DMS153 (cell line): ENCODE measurements around the gene GPR137B.

Source experiments
- DNase-seq: peaks from one replicate; lab custom pipeline; 2025; lab: John Stamatoyannopoulos, UW

Gene GPR137B

GRCh38 chr1:236114076-236114747, 28.1 kb upstream of the GPR137B start:
- DNase-seq, result no peak

DNA sequence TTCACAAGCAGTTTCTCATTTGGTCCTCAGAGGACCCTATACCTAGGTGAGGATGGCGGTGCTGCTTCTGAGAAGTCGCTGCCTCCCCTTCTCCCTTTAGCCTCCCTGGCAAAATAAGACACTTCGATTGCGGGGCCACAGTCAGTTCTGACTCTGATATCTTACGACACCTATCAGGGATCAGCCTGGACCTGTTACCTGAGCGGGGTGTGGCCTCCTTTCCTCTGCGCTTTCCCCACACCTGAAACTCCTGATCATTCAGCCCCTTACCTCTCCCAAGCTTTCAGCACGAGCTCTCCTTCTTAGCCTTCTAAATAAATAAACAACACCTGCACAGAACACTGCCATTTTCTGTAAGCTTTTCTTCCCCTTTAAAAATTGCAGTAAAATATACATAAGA, 24.6 kb upstream of the GPR137B start:
- no peak for DNase-seq

DNA sequence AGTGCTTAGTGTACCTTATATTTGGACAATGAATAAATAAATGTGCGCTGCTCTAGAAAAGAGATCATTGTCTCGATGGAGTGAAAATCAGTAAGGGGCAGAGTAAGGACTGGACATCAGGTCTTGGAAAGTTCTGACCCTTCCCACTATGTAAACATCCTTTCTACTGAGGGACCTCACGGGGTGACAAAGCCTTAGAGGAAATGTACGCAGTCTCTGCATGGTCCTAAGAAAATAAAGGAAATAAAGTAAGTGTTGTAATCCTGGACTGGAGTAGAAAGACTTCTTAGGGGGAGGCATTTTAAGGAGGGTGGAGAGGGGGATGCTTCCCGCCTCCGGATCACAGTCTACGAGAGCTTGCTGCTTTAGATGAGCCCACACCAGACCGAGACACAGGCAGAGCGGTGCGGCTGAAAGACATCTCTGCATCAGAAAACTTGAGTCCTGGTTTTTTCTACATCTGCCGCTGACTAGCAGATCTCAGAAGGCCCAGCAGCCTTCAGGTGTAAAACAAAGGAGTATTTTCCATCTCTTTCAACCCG, 22.3 kb upstream of the GPR137B start:
- DNase-seq, result no peak

DNA sequence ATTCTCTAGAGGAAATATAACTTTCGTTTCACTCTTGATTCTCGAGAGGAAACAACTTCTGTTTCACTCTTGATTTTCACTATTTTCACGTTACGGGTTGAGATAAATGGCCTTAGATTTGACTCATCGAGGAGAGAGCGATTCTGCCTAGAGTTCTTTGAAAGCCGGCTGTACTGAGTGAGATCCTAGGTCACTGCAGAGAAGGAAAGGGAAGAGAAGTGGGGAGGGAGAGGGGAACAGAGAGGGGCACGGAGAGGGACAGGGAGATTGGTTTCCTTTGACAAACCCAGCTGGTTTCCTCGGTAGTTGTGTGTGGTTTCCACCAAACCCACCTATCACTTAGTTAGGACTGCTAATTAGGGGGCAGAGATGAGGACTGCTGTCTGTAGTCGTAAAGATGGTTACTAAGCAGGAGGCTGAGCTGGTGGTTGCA, 21.6 kb upstream of the GPR137B start:
- DNase-seq, result no peak

- no peak for DNase-seq
Observed at GRCh38 chr1:236122176-236122575, 20.2 kb upstream of the GPR137B start.

GRCh38 chr1:236123563-236123962, 18.8 kb upstream of the GPR137B start:
- DNase-seq, result no peak

DNA sequence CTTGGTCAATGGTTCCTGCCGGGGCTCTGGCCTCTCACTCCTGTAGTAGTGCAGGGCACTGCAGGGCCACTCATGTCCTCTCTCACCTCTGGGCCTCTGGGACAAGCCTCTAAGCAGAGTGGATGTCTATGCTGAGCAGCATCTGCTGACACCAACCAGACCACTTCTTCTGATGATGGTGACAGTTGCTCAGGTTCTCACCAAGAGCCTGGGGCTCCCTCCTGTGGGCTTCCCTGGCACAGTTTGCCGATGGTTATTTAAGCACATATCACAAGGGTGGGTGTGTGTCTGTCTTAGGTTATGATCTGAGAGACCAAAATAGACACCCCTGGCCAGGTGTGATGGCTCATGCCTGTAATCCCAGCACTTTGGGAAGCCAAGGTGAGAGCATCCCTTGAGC, 17.4 kb upstream of the GPR137B start:
- DNase-seq, result no peak

DNA sequence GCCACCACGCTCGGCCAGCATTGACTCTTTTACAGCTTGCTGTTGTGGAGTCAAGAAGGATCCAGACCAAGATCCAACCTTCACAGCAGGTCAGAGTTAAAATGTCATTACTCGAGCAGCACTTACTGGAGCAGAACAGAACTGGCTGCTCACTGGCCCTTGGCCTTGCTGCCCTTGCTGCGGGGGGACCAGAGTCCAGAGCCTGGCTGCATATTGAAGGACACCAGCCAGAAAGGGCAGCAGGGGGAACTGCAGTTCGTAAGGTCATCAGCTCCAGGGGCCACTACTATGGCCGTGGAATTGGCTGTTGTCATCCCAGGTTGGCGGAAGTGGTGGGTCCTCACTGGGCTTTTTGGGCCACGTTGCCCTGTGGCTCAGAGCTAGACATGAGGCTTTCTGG, 15.3 kb upstream of the GPR137B start:
- no peak for DNase-seq

DNA sequence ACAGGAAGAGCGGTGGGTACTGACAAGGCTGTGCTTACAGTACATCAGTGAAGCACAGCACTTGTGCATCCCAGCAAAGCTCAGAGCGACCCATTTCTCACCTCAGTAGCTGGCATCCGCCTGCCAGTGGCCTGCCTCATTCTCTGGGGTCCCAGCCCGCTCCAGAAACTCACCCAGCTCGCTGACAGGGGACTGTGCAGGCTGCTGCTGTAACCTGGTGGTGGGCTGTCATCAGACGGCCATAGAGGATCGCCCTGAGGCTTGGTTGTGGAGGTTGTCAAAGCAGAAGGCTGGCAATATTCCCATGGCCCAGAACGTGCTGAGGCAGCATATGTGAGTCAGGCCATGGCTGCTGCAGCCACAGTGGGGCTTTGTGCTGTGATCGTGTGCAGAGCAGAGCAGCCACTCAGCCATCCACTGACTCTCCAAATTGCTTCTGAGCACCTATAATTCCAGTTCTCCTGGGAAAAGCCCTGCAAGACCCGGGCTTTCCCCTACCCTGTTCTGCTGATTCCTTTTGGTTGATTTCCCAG, 13.6 kb upstream of the GPR137B start:
- no peak for DNase-seq

GRCh38 chr1:236129306-236129705, 13.0 kb upstream of the GPR137B start:
- DNase-seq, result no peak

DNA sequence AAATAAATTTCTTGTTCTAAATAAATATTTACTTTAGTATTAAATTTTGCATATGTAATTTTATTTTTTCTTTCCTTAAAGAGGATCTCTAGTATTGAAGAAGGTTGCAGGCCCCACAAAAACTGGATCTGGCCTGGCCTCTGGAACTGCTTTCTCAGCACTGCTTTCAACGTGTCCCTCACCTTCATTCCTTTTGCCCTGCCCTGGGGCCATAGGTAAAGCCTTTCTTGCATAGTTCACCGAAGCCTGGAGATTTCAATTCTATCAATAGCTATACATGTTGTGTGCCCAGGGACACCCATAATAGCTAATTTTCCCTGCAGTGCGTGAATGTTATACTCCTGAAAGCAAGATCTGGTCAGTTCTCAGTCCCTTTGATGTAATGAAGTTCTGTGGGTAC, 12.0 kb upstream of the GPR137B start:
- DNase-seq, result no peak

DNA sequence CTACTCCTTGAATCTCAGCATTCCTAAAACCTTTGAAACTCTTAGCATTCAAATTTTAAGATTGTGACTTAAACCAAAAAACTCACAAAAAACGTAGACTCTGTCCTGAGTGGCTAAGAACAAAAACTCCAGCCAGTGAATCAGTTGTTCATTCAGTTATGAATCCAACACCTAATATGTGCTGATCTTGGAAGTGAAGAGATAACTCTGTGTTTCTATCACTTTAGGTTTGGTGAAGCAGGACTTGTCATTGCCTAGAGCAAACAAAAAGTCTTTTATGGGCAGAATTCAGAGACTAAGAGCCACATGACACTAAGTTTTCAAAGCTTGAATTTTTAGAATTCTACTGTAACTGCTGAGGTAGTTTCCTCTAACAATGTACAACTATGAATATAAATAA, 10.4 kb upstream of the GPR137B start:
- no peak for DNase-seq

- no peak for DNase-seq
Observed at GRCh38 chr1:236132420-236133046, 9.8 kb upstream of the GPR137B start.

DNA sequence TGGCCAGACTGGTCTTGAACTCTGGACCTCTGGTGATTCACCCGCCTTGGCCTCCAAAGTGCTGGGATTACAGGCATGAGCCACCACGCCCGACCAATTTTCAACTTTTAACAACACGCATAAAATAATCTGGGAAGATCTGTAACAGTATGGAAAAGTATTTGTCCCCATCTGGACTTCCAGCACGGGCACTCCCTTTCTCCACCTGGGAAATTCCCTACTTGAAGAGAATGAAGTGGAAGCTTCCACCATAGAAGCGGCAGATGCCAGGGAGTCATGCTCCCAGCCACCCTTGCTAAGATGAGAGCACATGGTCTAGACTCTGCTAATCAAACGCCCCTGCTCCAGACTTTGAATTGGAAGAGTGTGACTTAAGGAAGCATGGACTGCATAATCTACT, 9.0 kb upstream of the GPR137B start:
- no peak for DNase-seq

GRCh38 chr1:236133802-236134201, 8.5 kb upstream of the GPR137B start:
- no peak for DNase-seq

- DNase-seq, result no peak
Observed at GRCh38 chr1:236137285-236137852, 5.0 kb upstream of the GPR137B start.

DNA sequence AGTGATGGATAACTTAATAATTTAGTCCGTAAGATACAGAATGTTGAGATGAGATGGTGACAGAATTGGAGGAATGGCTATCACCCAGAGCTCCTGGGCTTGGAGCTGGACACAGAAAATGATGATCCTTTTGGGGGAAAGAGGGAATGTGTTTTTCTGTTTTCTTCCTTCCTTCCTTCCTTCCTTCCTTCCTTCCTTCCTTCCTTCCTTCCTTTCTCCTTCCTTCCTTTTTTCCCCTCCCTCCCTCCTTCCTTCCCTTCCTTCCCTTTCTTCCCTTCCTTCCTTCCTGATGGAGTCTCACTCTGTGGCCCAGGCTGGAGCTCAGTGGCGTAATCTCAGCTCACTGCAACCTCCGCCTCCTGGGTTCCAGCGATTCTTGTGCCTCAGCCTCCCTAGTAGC, 2.8 kb upstream of the GPR137B start:
- no peak for DNase-seq

DNA sequence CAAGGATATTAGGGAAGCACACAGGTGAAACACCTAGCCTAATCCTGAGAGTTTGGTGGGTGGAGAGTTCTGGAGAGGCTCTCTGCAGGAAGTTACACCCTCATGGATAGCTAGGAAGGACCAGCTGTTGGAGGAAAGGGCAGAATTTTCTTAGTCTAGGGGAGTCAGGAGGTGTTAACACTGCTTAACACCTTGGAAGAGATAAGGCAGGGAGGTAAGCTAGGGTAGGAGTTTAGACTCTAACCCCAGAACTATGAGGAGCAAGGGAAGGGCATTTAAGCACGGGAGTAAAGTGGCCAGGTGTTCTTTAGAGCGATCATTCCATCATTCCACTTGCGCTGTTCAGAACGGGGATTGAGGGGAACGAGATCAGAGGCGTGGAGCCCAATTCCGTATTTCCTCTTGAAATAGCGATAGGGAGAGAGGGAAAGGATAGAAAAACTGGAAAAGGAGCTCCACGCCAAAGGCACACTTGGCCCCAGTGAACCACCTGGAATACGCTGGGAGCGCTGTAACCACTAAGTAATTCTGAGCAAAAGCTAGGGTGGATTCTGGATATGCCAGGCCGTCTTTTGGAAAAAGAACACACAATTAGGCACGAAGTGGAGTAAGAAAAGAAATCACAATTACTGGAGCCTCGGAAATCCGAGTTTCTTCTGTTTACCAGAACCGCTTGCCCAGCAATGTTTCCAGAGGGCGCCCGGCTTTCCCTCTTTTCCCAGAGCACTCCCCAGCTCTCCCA, 1.5 kb upstream of the GPR137B start:
- DNase-seq, result no peak

- no peak for DNase-seq
Observed at GRCh38 chr1:236141447-236142252, 689 bp upstream of the GPR137B start.

DNA sequence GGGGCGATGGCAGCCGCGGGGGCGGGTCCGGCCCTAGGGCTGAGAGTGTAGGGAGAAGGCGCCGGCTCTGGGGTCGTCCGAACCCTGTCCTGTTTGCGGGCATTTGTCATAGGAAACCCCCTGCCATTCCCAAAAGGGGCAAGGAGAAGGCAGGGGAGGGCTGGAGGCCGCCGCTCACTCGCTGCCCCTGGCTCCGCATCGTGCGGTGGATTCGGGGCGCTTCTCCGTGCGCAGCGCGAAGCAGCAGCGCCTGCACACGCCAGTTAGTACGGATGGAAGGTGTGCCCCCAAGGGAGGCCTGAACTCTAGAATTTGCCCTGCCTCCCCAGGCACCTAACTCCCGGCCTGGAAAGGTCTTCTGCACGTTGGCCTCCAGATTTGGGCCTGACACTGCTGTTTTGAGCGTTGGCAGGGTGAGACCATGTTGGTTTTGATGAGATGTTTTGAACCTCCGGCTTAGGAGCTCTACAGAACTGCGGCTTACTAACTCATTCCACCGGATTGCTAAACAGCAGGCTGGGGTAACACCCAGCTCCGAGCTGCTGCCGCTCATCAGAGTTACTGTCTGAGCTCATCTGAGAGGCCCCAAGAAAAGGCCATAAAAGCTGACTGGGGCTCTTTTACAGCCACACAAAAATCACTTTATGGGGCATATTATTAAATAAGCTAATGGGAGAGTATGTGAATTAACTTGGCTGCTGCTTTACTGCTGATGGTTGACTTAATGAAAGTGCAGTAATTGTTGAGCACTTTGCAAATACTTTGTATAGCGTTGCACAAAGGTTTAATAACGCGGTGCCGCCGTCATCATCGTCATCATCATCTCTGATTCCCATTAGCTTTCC, 987 bp downstream of the GPR137B start:
- DNase-seq, result no peak

DNA sequence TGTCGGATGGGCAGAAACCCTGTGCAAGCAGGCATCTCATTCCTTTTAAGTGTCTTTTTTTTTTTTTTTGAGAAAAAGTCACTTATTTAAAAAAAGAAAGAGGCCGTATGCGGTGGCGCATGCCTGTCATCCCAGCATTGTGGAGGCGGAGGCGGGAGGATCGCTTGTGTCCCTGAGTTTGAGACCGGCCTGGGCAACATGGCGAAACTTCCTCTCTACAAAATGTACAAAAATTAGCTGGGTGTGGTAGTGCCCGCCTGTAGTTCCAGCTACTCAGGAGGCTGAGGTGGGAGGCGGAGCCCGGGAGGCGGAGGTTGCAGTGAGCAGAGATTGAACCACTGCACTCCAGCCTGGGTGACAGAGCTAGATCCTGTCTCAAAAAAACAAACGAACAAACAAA, 1.7 kb downstream of the GPR137B start:
- DNase-seq, result no peak
